NCI-H1930 (cell line): ENCODE data around the gene RTL10.

ENCODE experiments used
- DNase-seq, 2 experiments: peaks; one replicate each; lab custom pipeline; 2025; lab: John Stamatoyannopoulos, UW

The RTL10 gene

GRCh38 chr22:19808873-19809478 lies 45.7 kb downstream of the RTL10 start:
- DNase-seq = no peak

- DNase-seq = no peak
Measured at GRCh38 chr22:19807914-19808872, 46.5 kb downstream of the RTL10 start.

GRCh38 chr22:19807161-19807913 lies 47.3 kb downstream of the RTL10 start:
- DNase-seq = no peak

GRCh38 chr22:19806213-19807160 lies 48.2 kb downstream of the RTL10 start:
- DNase-seq = no peak

GRCh38 chr22:19805821-19806212 lies 48.9 kb downstream of the RTL10 start:
- no peak for DNase-seq
